ENCODE results near the gene PKP3.

The PKP3 gene

GRCh38 chr11:365831-366230 lies 28.2 kb upstream of the PKP3 start:
- no peak overlapping the region for H3K4me3 ChIP-seq (replicated peaks; ENCODE audit: low read depth, low read length)
- TF ChIP-seq, protein P1, sequence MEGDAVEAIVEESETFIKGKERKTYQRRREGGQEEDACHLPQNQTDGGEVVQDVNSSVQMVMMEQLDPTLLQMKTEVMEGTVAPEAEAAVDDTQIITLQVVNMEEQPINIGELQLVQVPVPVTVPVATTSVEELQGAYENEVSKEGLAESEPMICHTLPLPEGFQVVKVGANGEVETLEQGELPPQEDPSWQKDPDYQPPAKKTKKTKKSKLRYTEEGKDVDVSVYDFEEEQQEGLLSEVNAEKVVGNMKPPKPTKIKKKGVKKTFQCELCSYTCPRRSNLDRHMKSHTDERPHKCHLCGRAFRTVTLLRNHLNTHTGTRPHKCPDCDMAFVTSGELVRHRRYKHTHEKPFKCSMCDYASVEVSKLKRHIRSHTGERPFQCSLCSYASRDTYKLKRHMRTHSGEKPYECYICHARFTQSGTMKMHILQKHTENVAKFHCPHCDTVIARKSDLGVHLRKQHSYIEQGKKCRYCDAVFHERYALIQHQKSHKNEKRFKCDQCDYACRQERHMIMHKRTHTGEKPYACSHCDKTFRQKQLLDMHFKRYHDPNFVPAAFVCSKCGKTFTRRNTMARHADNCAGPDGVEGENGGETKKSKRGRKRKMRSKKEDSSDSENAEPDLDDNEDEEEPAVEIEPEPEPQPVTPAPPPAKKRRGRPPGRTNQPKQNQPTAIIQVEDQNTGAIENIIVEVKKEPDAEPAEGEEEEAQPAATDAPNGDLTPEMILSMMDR (IDR thresholded peaks at IDR 0.05; ENCODE audit: low read length, missing control alignments), result no peak
- DNase-seq (ENCODE audit: low read depth), result no peak

GRCh38 chr11:367956-368413 lies 26.0 kb upstream of the PKP3 start:
- no peak overlapping the region for H3K4me3 ChIP-seq (replicated peaks; ENCODE audit: low read depth, low read length)
- DNase-seq (ENCODE audit: low read depth), result no peak
- TF ChIP-seq, protein P1 (IDR thresholded peaks at IDR 0.05; ENCODE audit: low read length, missing control alignments), result no peak

DNA sequence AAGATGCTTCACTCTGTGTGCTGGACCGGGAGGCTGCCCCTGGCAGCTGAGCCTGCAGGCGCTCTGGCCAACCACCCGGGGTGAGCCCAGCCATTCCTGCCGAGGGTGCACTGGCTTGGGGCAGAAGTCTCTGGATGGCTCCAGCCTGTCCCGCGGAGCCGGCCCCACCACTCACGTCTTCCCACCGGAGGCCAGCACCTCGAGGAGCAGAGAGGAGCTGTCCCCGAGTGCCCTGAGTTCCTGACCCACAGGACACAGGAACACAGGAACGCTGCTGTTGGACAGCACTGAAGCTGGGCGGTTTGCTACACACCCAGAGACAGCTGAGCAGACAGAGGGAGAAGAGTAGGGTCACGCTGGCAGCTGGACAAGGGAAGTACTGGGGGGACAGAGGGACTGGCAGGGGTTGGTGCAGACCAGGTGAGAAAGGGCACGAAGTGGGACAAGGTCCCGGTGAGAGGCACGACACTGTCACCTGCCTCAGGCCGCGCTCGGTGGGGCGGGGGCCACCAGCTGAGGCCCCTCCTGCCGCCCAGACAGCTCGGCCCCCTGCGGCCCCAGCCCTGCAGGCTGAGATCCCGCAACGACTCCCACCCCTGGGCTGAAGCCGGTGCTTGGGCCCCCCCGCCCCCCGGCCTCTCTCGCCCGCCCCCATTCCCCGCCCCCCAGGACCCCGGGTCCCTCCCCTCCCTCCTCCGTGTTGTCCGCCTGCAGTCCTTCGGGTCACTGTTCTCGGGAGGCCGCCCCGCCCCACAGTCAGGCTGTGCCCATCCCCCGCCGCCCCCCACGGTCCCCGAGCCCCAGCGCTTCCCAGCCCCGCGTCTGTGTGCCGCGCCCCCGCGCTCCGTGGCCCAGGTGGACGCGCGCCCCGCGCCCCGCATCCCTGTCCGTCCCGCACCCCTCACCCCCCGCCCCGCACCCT lies 25.3 kb upstream of the PKP3 start:
- TF ChIP-seq, protein P1 (IDR thresholded peaks at IDR 0.05; ENCODE audit: low read length, missing control alignments), result no peak
- H3K4me3 ChIP-seq (replicated peaks; ENCODE audit: low read depth, low read length), result peak overlapping the region; percentile 19
- no peak for DNase-seq (ENCODE audit: low read depth)

- TF ChIP-seq, protein P1 (IDR thresholded peaks at IDR 0.05; ENCODE audit: low read length, missing control alignments), result no peak
- DNase-seq (ENCODE audit: low read depth), result peak; percentile 22
- H3K4me3 ChIP-seq (replicated peaks; ENCODE audit: low read depth, low read length), result peak within 1 kb of the TSS; percentile 44
These were observed 24.5 kb upstream of the PKP3 start, which contains the start of gene B4GALNT4 for GRCh38 chr11:369336-370018. Gene B4GALNT4, plus strand, starts transcription at chr11:369499. Its CDS starts 305 bp downstream, at chr11:369804.

DNA sequence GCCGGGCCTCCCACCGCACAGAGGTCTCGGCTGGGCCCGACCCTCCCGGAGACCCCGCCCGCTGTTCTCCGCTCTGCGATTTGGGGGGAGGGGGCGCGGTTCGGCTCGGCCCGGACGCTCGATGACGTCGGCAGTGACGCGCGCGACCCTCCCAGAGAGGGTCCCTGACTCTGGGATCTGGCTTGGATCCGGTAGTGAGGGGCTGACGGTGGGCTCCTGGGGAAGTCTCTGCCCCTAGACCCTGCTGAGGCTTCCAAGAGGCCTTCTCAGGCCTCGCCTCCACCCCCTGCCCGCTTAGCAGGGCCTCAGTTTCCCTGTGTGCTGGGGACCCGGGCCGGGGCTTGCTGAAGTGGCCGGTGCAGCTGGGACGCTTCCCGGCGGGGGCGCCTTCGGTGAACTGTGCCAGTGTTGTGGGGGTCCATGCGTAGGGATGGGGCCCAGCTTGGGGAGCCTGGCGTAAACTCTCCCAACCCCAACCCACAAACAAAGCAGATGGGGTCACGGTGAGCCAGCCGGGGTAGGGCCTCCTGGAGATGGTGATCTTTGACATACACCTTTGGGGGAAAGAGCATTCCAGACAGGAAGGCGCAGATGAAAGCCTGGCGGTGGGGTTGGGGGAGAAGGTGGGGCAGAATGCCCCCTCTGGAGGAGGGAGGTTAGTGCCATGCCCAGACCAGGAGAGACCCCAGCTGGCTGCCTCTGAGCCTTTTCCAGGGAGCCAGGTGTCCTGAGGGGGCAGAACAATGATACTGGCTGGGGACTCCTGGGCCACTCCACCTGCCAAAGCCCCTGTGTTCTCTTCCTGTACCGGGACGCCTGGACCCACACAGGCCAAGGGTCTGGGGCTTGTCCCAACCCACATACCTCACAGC lies 23.7 kb upstream of the PKP3 start:
- peak overlapping the region; percentile 44 for H3K4me3 ChIP-seq (replicated peaks; ENCODE audit: low read depth, low read length)
- no peak for DNase-seq (ENCODE audit: low read depth)
- TF ChIP-seq, protein P1 (IDR thresholded peaks at IDR 0.05; ENCODE audit: low read length, missing control alignments), result no peak

GRCh38 chr11:371051-371450 lies 23.0 kb upstream of the PKP3 start:
- no peak overlapping the region for H3K4me3 ChIP-seq (replicated peaks; ENCODE audit: low read depth, low read length)
- TF ChIP-seq, protein P1 (IDR thresholded peaks at IDR 0.05; ENCODE audit: low read length, missing control alignments), result no peak
- no peak for DNase-seq (ENCODE audit: low read depth)

All from fibroblast of pulmonary artery (primary cell).